HepG2 (cell line): ENCODE measurements around the gene GLYR1. TPM values are rescaled to one million over a fixed set of nuclear protein-coding genes. Genes with fewer than 3 reads are reported as not detected.

Experiments used
- BHLHE40 ChIP-seq: IDR thresholded peaks from 2 replicates; pipeline ENCODE4 v1.6.1; 2011; ENCODE audit warnings: low read length, improper control_type of control experiment
- FOSL2 ChIP-seq: sonication (generic); formaldehyde crosslinking; IDR thresholded peaks from 2 replicates; pipeline ENCODE4 v1.4.0; 2020; ENCODE audit warnings: missing genetic modification reagents
- GABPA ChIP-seq, 2 experiments: IDR thresholded peaks; 2 replicates each; pipeline ENCODE4 v1.6.1; 2011 to 2016; ENCODE audit warnings: low read depth in 2 of 2, low read length in 1 of 2, missing biosample characterization in 1 of 2, missing genetic modification characterization in 1 of 2
- GLI4 ChIP-seq: sonication (generic); formaldehyde crosslinking; IDR thresholded peaks from 2 replicates; pipeline ENCODE4 v1.5.1; 2020; ENCODE audit warnings: missing genetic modification reagents, mild to moderate bottlenecking, moderate library complexity, borderline replicate concordance
- KDM3A ChIP-seq: IDR thresholded peaks from 2 replicates; pipeline ENCODE4 v1.6.1; 2018; ENCODE audit warnings: low read depth, missing compliant biosample characterization
- NFIC ChIP-seq: IDR thresholded peaks from 2 replicates; pipeline ENCODE4 v1.6.1; 2012; ENCODE audit warnings: mild to moderate bottlenecking, low read length, inconsistent platforms
- SALL2 ChIP-seq: sonication (generic); formaldehyde crosslinking; IDR thresholded peaks from 2 replicates; pipeline ENCODE4 v1.8.1; 2023; ENCODE audit warnings: mild to moderate bottlenecking, missing genetic modification reagents, inconsistent platforms
- SMAD3 ChIP-seq: sonication (generic); formaldehyde crosslinking; IDR thresholded peaks from 2 replicates; pipeline ENCODE4 v1.4.0; 2020; ENCODE audit warnings: missing genetic modification reagents
- SP4 ChIP-seq: sonication (generic); formaldehyde crosslinking; IDR thresholded peaks from 2 replicates; pipeline ENCODE4 v1.8.1; 2023; ENCODE audit warnings: mild to moderate bottlenecking, missing genetic modification reagents
- TARDBP ChIP-seq: sonication (generic); formaldehyde crosslinking; IDR thresholded peaks from 2 replicates; pipeline ENCODE4 v1.8.0; 2022; ENCODE audit warnings: mild to moderate bottlenecking, missing genetic modification reagents
- ZBTB20 ChIP-seq: sonication (generic); formaldehyde crosslinking; IDR thresholded peaks from 2 replicates; pipeline ENCODE4 v1.8.1; 2023; ENCODE audit warnings: missing genetic modification reagents, low read depth, mild to moderate bottlenecking, borderline replicate concordance
- ZIK1 ChIP-seq: sonication (generic); formaldehyde crosslinking; IDR thresholded peaks from 2 replicates; pipeline ENCODE4 v1.5.0; 2020; ENCODE audit warnings: mild to moderate bottlenecking, low read depth, missing genetic modification reagents, borderline replicate concordance
- ZNF136 ChIP-seq: sonication (generic); formaldehyde crosslinking; IDR thresholded peaks from 2 replicates; pipeline ENCODE4 v1.8.1; 2022; ENCODE audit warnings: low read depth, mild to moderate bottlenecking, moderate library complexity, missing genetic modification reagents
- ZNF777 ChIP-seq: sonication (generic); formaldehyde crosslinking; IDR thresholded peaks from 2 replicates; pipeline ENCODE4 v1.4.0; 2020; ENCODE audit warnings: missing genetic modification reagents
- ZNF878 ChIP-seq: sonication (generic); formaldehyde crosslinking; IDR thresholded peaks from 2 replicates; pipeline ENCODE4 v1.8.1; 2023; ENCODE audit warnings: mild to moderate bottlenecking, missing genetic modification reagents, moderate library complexity
- polyA plus RNA-seq, 8 experiments: library from polyadenylated mRNA; depleted of rRNA in 3 of 8; stranded (reverse) in 7 of 8; unstranded in 1 of 8; fragments of >200 nt; fragmentation: Illumina TruSeq in 4 of 8; extraction: Trizol in 4 of 8; gene quantifications; 2 replicates each; pipeline versions ENCODE4 v1.2.1 to v1.2.3, GENCODE V29; 2011 to 2016; ENCODE audit warnings: low read depth in 4 of 8, missing spikeins in 1 of 8, mixed read lengths in 1 of 8; ENCODE audit not compliant: insufficient read depth in 1 of 8
- total RNA-seq, 5 experiments: library from RNA; depleted of rRNA; stranded (reverse); fragments of >200 nt; fragmentation: Illumina TruSeq; extraction: Trizol; gene quantifications; 2 replicates each; pipeline ENCODE4 v1.2.3, GENCODE V29; 2016; ENCODE audit warnings: low read depth in 1 of 5
- TF ChIP-seq, protein P1 (sequence below): IDR thresholded peaks from 2 replicates; pipeline ENCODE4 v1.6.1; 2016
- TF ChIP-seq, protein P2 (sequence below), 2 experiments: sonication (generic) in 1 of 2; formaldehyde crosslinking in 1 of 2; IDR thresholded peaks; 2 replicates each; pipeline versions ENCODE4 v1.4.0 to v1.6.1; 2016 to 2020; ENCODE audit warnings: borderline replicate concordance in 1 of 2, low read depth in 1 of 2, mild to moderate bottlenecking in 1 of 2, missing genetic modification reagents in 1 of 2
- TF ChIP-seq, protein P3 (sequence below): sonication (generic); formaldehyde crosslinking; IDR thresholded peaks from 2 replicates; pipeline ENCODE4 v1.4.0; 2020; ENCODE audit warnings: mild to moderate bottlenecking, missing genetic modification reagents

The GLYR1 gene
- total and polyA plus RNA-seq, 2 of the 13 experiments (the other 11 are each of a cell fraction or from before 2014, with no cell fraction given), result 28.3 to 48.7 TPM

DNA sequence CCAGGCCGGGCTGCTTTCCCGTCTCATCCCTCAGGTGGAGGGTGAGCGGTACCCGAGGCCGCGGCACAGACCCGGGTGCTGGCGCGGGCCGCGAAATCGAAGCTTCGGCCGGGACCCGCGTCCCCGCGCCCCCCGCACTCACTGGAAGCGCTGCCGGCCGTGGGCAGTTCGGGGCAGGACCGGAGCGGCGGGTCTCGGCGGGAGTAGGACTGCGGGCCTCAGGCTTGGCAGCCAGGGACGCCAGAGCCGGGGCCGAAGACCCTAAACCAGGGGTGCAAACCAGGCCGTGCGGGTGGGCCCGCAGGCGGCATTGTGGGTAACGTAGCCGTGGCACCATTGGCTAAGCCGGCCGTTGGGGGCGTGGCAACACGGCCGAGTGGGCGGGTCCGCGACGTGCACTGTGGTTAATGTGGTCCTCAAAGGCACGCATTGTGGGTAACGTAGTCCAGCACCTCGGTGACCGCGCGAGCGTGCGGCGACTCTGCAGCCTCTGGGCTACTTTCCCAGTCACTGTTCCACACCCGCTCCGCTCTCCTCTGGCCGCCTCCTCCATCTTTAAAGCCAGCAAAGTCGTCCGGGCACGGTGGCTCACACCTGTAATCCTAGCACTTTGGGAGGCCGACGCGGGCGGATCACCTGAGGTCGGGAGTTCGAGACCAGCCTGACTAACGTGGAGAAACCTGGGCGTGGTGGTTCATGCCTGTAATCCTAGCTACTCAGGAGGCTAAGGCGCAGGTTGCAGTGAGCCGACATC, 80.0 kb downstream of the GLYR1 start, which contains the start of gene ZNF500 (continued):
- TF ChIP-seq ZBTB20 (CRISPR knock-in tag), result no peak
- TF ChIP-seq KDM3A, result peak; percentile 43; the same call in 1 of the 2 replicates
- TF ChIP-seq ZNF136, result no peak
- no peak for TF ChIP-seq NFIC
- peak; percentile 100 for TF ChIP-seq SP4 (CRISPR knock-in tag)
- TF ChIP-seq SALL2 (CRISPR knock-in tag), result peak; percentile 42; the same call in 1 of the 2 replicates
- TF ChIP-seq, protein P1, sequence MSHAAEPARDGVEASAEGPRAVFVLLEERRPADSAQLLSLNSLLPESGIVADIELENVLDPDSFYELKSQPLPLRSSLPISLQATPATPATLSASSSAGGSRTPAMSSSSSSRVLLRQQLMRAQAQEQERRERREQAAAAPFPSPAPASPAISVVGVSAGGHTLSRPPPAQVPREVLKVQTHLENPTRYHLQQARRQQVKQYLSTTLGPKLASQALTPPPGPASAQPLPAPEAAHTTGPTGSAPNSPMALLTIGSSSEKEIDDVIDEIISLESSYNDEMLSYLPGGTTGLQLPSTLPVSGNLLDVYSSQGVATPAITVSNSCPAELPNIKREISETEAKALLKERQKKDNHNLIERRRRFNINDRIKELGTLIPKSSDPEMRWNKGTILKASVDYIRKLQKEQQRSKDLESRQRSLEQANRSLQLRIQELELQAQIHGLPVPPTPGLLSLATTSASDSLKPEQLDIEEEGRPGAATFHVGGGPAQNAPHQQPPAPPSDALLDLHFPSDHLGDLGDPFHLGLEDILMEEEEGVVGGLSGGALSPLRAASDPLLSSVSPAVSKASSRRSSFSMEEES (CRISPR knock-in tag), result peak; percentile 58
- TF ChIP-seq ZNF878 (CRISPR knock-in tag), result no peak
- TF ChIP-seq FOSL2, result 0 out of 2 replicates have a peak, but pooled peaks have one; percentile 30
- TF ChIP-seq, protein P2, sequence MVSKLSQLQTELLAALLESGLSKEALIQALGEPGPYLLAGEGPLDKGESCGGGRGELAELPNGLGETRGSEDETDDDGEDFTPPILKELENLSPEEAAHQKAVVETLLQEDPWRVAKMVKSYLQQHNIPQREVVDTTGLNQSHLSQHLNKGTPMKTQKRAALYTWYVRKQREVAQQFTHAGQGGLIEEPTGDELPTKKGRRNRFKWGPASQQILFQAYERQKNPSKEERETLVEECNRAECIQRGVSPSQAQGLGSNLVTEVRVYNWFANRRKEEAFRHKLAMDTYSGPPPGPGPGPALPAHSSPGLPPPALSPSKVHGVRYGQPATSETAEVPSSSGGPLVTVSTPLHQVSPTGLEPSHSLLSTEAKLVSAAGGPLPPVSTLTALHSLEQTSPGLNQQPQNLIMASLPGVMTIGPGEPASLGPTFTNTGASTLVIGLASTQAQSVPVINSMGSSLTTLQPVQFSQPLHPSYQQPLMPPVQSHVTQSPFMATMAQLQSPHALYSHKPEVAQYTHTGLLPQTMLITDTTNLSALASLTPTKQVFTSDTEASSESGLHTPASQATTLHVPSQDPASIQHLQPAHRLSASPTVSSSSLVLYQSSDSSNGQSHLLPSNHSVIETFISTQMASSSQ (IDR thresholded peaks at IDR 0.05; ENCODE audit: low read depth), result 0 out of 2 replicates have a peak, but pooled peaks have one; percentile 25
- TF ChIP-seq, protein P2 (CRISPR knock-in tag; IDR thresholded peaks at IDR 0.05; ENCODE audit: borderline replicate concordance), result 0 out of 2 replicates have a peak, but pooled peaks have one; percentile 47
- peak; percentile 68; the same call in 1 of the 2 replicates for TF ChIP-seq ZIK1
- TF ChIP-seq TARDBP, result peak; percentile 59
- TF ChIP-seq, protein P3, sequence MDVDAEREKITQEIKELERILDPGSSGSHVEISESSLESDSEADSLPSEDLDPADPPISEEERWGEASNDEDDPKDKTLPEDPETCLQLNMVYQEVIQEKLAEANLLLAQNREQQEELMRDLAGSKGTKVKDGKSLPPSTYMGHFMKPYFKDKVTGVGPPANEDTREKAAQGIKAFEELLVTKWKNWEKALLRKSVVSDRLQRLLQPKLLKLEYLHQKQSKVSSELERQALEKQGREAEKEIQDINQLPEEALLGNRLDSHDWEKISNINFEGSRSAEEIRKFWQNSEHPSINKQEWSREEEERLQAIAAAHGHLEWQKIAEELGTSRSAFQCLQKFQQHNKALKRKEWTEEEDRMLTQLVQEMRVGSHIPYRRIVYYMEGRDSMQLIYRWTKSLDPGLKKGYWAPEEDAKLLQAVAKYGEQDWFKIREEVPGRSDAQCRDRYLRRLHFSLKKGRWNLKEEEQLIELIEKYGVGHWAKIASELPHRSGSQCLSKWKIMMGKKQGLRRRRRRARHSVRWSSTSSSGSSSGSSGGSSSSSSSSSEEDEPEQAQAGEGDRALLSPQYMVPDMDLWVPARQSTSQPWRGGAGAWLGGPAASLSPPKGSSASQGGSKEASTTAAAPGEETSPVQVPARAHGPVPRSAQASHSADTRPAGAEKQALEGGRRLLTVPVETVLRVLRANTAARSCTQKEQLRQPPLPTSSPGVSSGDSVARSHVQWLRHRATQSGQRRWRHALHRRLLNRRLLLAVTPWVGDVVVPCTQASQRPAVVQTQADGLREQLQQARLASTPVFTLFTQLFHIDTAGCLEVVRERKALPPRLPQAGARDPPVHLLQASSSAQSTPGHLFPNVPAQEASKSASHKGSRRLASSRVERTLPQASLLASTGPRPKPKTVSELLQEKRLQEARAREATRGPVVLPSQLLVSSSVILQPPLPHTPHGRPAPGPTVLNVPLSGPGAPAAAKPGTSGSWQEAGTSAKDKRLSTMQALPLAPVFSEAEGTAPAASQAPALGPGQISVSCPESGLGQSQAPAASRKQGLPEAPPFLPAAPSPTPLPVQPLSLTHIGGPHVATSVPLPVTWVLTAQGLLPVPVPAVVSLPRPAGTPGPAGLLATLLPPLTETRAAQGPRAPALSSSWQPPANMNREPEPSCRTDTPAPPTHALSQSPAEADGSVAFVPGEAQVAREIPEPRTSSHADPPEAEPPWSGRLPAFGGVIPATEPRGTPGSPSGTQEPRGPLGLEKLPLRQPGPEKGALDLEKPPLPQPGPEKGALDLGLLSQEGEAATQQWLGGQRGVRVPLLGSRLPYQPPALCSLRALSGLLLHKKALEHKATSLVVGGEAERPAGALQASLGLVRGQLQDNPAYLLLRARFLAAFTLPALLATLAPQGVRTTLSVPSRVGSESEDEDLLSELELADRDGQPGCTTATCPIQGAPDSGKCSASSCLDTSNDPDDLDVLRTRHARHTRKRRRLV, result peak; percentile 44; the same call in 1 of the 2 replicates
- peak; percentile 50 for TF ChIP-seq BHLHE40
- TF ChIP-seq GABPA (IDR thresholded peaks at IDR 0.05; ENCODE audit: low read depth, low read length), result peak; percentile 63
- peak; percentile 85 for TF ChIP-seq GABPA (CRISPR knock-in tag; IDR thresholded peaks at IDR 0.05; ENCODE audit: low read depth)
- TF ChIP-seq GLI4 (CRISPR knock-in tag), result no peak
- peak; percentile 11; the same call in 1 of the 2 replicates for TF ChIP-seq SMAD3 (CRISPR knock-in tag)
- 0 out of 2 replicates have a peak, but pooled peaks have one; percentile 33 for TF ChIP-seq ZNF777
